Endodermal cell (in vitro differentiated cells): ENCODE measurements around the gene SLC5A9. TPM values are rescaled to one million over a fixed set of nuclear protein-coding genes. Genes with fewer than 3 reads are reported as not detected.
"Not testable (repeated sequence)": the region's sequence is repeated elsewhere in the genome, so short reads cannot be mapped to it uniquely, and the experiment has no call there.

Experiments
- DNase-seq: peaks from one replicate; pipeline ENCODE4 v3.0.0-alpha.2; 2017
- H3K27ac ChIP-seq: 2 replicates; pipeline ENCODE4 v1.5.1; 2013; ENCODE audit warnings: mild to moderate bottlenecking, low read depth, low read length, moderate library complexity
- H3K27me3 ChIP-seq: 2 replicates; pipeline ENCODE4 v1.6.1; 2013; ENCODE audit warnings: mild to moderate bottlenecking, low read length, moderate library complexity; ENCODE audit not compliant: insufficient read depth, control insufficient read depth, poor library complexity, severe bottlenecking
- H3K36me3 ChIP-seq: 2 replicates; pipeline ENCODE4 v1.7.0; 2013; ENCODE audit warnings: mild to moderate bottlenecking, low read length, moderate library complexity; ENCODE audit not compliant: control insufficient read depth, insufficient read depth
- H3K4me1 ChIP-seq: one replicate; pipeline ENCODE4 v1.7.0; 2013; ENCODE audit warnings: low read length; ENCODE audit not compliant: control insufficient read depth, insufficient read depth
- H3K4me3 ChIP-seq: 2 replicates; pipeline ENCODE4 v1.5.1; 2013; ENCODE audit warnings: mild to moderate bottlenecking, low read length, moderate library complexity
- H3K9ac ChIP-seq: 2 replicates; pipeline ENCODE4 v1.6.1; 2013; ENCODE audit warnings: mild to moderate bottlenecking, low read length, moderate library complexity; ENCODE audit not compliant: poor library complexity, severe bottlenecking; ENCODE audit errors: extremely low read depth
- H3K9me3 ChIP-seq: 2 replicates; pipeline ENCODE4 v1.6.1; 2013; ENCODE audit warnings: mild to moderate bottlenecking, low read length, moderate library complexity; ENCODE audit not compliant: control insufficient read depth
- H3K27ac Mint-ChIP-seq: 2 replicates; pipeline ENCODE4 v1.8.0; 2020; ENCODE audit warnings: mixed read lengths
- H3K27me3 Mint-ChIP-seq: 2 replicates; pipeline ENCODE4 v1.8.0; 2021; ENCODE audit warnings: mild to moderate bottlenecking, mixed read lengths; ENCODE audit not compliant: insufficient read depth
- H3K36me3 Mint-ChIP-seq: 2 replicates; pipeline ENCODE4 v1.8.0; 2020; ENCODE audit warnings: low read depth, mixed read lengths
- H3K4me1 Mint-ChIP-seq: 2 replicates; pipeline ENCODE4 v1.8.0; 2020; ENCODE audit warnings: mixed read lengths
- H3K4me3 Mint-ChIP-seq: 2 replicates; pipeline ENCODE4 v1.8.0; 2020; ENCODE audit warnings: mild to moderate bottlenecking, moderate library complexity, mixed read lengths
- H3K9me3 Mint-ChIP-seq: 2 replicates; pipeline ENCODE4 v1.8.0; 2020; ENCODE audit warnings: mild to moderate bottlenecking, mixed read lengths
- CTCF ChIP-seq: fragments of 200-600 bp; sonication (generic); conservative IDR thresholded peaks from 2 replicates; pipeline ENCODE4 v1.5.0; 2021; ENCODE audit warnings: antibody characterized with exemption, mild to moderate bottlenecking
- WGBS, 2 experiments: methylation state at CpG; one replicate each; pipeline versions ENCODE4 v1.1.5 to v1.1.7; 2013; ENCODE audit warnings: missing lambda C conversion rate in 2 of 2, mixed read lengths in 1 of 2; ENCODE audit not compliant: insufficient coverage in 1 of 2, insufficient read length in 1 of 2; 5-methylcytosine and 5-hydroxymethylcytosine counted together
- total RNA-seq, 2 donors: library from RNA; stranded (reverse); fragmentation: NEBNext Ultra II Directional in 1 of 2; extraction: Animal tissue kit (Norgen Biotek cat#: 25700) in 1 of 2; gene quantifications; 2 replicates in 1 of 2; 3 replicates in 1 of 2; pipeline ENCODE4 v1.2.1, GENCODE V29; 2021

Gene SLC5A9
- total RNA-seq, 2 donors from 2014 or later: 52.4 to 114 TPM

DNA sequence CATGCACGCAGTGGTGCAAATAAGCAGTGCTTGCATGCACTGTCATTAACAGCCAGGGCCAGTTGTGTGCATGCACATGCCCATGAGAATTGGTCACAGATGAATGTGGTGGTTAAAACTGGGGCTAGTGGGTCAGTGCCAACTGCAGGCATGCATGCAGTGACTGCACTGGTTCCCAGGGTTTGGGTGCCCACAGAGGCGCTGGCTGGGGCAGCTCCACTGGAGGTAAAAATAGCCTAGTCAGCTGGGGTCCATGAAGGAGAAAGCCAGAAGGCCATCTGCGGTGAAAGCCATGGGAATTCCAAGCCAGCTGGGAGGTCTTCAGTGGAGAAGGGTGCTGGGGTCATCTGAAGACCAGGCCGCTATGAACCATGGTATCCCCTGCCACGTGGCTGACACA is 70.2 kb downstream of the SLC5A9 start:
- no peak overlapping the region for H3K27ac ChIP-seq
- WGBS, 2 experiments: 96% methylated on average over 3 to 5 of the region's 5 CpGs
- H3K4me3 Mint-ChIP-seq: no peak overlapping the region
- no peaks in the 10 kb centered on the region for H3K27me3 Mint-ChIP-seq
- peaks cover 20% of the 10 kb centered on the region for H3K9me3 Mint-ChIP-seq
- no peak overlapping the region for H3K27ac Mint-ChIP-seq
- no peaks in the 10 kb centered on the region for H3K36me3 ChIP-seq
- no peak overlapping the region for H3K4me3 ChIP-seq
- no peaks in the 10 kb centered on the region for H3K4me1 Mint-ChIP-seq
- TF ChIP-seq CTCF: no peak
- H3K9me3 ChIP-seq: no peaks in the 10 kb centered on the region
- no peak for DNase-seq
- no peak overlapping the region for H3K9ac ChIP-seq
- H3K4me1 ChIP-seq: no peaks in the 10 kb centered on the region
- no peaks in the 10 kb centered on the region for H3K27me3 ChIP-seq
- peaks cover 24% of the 10 kb centered on the region for H3K36me3 Mint-ChIP-seq

DNA sequence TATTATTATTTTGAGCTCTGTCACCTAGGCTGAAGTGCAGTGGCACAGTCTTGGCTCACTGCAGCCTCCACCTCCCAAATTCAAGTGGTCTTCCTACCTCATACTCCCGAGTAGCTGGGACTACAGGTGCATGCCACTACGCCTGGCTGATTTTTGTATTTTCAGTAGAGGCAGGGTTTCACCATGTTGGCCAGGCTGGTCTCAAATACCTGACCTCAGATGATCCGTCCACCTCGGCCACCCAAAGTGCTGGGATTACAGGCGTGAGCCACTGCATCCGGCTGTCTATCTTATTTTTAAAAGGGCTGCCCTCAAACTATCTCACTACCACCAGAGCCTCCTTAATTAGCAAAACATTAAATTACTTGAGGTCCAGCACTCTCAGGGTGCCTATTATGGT is 71.6 kb downstream of the SLC5A9 start:
- H3K4me3 ChIP-seq, H3K27me3 Mint-ChIP-seq, H3K27me3 ChIP-seq, H3K27ac Mint-ChIP-seq, H3K9me3 ChIP-seq, DNase-seq, H3K4me1 ChIP-seq, H3K4me3 Mint-ChIP-seq, H3K27ac ChIP-seq, H3K4me1 Mint-ChIP-seq, H3K9ac ChIP-seq, H3K36me3 ChIP-seq, H3K9me3 Mint-ChIP-seq: not testable (repeated sequence)
- WGBS, 2 experiments: 88 to 96% methylated on average over 6 of the region's 6 CpGs
- H3K36me3 Mint-ChIP-seq: peaks cover 20% of the 10 kb centered on the region

DNA sequence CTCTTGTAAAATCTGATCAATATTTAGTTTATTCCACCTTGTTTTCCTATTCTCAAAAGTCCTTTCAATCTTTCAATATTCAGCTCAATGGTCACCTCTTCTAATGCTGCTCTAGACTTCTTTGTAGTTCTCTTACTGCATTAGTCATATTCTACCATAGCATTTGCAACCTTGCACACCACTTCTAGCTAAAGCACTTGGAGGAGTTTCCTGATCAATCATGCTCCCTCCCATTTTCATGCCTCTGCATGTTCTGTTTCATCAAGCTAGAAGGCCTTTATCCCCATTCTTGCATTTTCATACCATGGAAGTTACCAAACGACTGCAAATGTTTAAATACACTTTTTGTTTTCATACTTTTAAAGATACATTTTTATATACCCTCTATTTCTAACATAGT is 72.1 kb downstream of the SLC5A9 start:
- Histone ChIP-seq H3K27me3 (no peaks in the 10 kb centered on the region), H3K9ac (no peak overlapping the region), H3K4me1 (no peaks in the 10 kb centered on the region), H3K27ac (no peak overlapping the region), H3K4me3 (no peak overlapping the region), H3K9me3 (no peaks in the 10 kb centered on the region), H3K36me3 (peaks cover 5% of the 10 kb centered on the region)
- H3K36me3 Mint-ChIP-seq: peaks cover 17% of the 10 kb centered on the region
- no peak for TF ChIP-seq CTCF
- no peak for DNase-seq
- H3K4me1 Mint-ChIP-seq: no peaks in the 10 kb centered on the region
- WGBS, 2 experiments: 75% methylated on average over 1 of the region's 1 CpG; no CpG with 5 or more reads in 1 of the 2 experiments
- H3K27me3 Mint-ChIP-seq: no peaks in the 10 kb centered on the region
- peaks cover 3% of the 10 kb centered on the region for H3K9me3 Mint-ChIP-seq
- no peak overlapping the region for H3K27ac Mint-ChIP-seq
- no peak overlapping the region for H3K4me3 Mint-ChIP-seq

Other genes starting within 250 kb of the SLC5A9 start
- 10 to 100 TPM; 24.4 to 28.0 TPM for gene TRABD2B, start 225.3 kb upstream of the SLC5A9 start, total RNA-seq
- 10 to 100 TPM; 42.8 to 51.5 TPM for gene SPATA6, start 249.5 kb downstream of the SLC5A9 start, total RNA-seq